Stimulated activated CD4-positive, alpha-beta T cell treated with anti-CD3 and anti-CD28 coated beads, Interleukin-4, amount 100 ng/mL, for 1 hour (primary cell): ENCODE measurements around the gene KNCN.

Experiments used
- DNase-seq: peaks from one replicate; pipeline ENCODE4 v3.0.0-alpha.2; 2020

KNCN gene

GRCh38 chr1:46523496-46524353, 27.7 kb downstream of the KNCN start:
- DNase-seq = no peak

GRCh38 chr1:46522969-46523320, 28.5 kb downstream of the KNCN start:
- DNase-seq = no peak

DNA sequence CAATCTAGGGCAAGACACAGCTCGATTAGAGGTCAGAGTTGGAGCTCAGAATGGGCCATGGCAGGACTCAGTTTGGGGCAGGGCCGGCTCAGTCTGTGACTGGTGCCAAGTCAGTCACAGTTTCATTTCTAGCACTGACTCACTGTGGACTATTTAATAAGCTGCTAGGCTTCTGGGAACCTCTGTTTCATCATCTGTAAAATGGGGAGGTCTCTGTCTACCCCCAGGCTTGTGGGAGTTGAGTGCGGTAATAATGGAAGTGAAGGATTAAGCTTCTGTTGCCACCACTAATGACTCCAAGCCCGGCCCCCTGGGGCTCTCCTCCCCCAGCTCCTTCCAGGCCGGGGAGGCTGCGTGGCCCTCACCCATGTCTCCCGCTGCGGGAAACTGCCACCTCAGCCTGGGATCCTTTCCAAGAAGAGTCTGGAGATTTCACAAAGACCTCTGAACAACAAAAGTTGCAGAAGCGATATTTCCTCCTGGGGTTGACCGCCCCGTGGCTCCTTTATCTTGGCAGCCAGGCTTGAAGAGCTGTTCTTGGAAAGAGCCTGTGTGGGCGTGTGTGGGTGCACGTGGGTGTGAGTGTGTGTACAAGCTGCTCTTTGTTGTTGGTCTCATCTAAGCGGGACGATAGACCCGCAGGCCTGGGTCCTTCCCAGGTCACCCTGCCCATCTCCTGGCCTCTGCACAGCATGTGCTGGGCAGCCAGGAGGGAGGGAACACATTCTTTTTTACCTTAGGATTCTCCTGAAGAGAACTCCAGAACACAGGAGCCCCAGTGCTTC, 29.1 kb downstream of the KNCN start:
- no peak for DNase-seq

DNA sequence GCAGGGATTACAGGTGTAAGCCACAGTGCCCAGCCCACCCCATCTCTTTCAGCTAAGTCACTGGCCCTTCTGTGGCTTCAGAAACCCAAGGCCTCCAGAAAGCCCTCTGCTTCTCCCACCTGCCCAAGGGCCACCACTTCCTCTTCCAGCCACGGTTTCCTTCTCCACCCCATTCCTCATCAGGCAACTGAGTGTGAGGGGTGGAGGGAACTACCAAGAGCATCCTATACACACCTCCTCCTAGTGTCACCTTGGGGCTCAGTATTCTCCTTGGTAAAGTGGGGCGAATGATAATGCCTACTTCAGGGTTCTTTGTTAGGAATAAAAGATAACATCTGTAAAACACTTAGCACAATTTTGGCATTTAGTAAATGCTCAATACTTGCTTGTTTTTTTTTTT, 30.0 kb downstream of the KNCN start:
- no peak for DNase-seq

GRCh38 chr1:46520063-46520911, 31.2 kb downstream of the KNCN start:
- no peak for DNase-seq

DNA sequence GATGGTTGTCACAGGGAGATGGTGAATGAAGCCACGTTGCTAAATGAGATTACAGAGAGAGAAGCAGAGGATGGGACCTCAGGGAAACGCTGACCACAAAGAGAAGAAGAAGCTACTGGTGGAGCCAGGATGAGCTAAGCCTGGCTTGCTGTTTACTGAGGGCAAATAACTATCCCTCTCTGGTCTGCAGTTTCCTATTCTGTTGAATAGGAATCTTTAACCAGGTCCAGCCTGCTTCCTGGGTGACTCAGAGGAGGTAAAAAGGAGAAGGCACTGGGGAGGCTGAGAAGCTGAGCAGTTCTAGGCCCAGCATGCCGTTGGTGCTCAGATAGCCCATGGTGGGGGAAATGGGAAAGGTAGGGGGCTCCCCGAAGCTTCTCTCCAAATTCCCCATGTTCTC, 32.2 kb downstream of the KNCN start:
- no peak for DNase-seq

GRCh38 chr1:46517932-46518498, 33.4 kb downstream of the KNCN start:
- DNase-seq = no peak

DNA sequence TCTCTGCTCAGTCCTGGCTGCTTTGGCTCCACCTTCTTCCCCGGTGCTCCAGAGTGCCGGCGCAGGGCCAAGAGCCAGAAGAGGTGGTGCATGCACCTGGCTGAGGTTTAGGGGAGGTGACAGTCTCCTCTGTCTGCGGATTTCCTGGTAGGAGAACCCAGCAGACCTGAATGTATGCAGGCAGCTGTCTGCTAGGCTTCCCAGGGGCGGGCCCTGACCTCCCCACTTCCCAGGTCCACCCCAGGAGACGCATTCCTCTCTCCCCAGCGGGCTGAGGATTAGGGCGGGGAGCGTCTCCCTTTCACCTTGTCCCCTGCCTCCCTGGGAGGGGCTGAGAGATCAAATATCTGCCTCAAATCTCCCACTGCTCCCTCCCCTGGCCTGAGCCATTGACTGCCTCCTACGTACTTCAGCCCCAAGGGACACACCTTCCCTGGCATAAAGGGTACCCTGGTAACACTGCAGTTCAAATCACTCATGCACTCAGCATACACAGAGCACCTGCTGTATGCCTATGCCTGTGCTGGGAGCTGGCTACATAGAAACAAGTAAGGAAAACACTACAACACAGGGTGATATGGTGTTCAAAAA, 34.3 kb downstream of the KNCN start:
- DNase-seq = no peak

DNA sequence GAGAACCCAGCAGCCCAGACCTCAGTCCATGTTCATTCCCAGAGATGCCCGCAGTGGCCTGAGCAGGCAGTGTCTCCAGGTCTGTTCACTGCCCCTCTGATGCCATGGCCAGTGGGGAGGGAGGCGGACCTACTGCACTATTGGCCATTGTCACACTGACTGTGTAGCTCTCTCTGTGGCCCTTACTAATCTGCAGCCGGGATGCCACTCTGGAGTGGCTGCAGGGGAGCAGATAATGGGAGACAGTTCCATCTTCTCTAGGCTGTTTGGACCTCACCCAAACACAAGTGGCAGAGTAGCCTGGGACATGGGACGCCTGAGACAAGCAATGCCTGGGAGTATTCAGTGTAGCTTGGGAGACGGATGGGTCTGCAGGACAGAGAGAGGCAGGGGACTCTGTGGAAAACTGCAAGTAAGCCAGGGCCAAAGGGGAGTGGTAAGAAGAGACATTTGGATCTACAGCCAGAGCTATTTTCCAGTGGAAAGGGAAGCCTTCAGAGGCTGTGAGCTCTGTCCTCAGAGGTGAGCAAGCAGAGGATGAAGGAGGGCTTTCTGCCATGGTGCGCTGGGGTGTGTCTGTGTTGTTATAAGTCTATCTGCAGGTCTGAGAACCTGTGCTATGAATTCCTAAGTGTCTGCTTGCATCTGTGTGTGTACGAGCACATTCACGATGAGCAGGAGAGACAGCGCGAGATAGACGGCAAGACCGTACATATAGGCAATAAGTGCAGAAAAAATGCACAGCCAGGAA, 35.1 kb downstream of the KNCN start:
- no peak for DNase-seq

DNA sequence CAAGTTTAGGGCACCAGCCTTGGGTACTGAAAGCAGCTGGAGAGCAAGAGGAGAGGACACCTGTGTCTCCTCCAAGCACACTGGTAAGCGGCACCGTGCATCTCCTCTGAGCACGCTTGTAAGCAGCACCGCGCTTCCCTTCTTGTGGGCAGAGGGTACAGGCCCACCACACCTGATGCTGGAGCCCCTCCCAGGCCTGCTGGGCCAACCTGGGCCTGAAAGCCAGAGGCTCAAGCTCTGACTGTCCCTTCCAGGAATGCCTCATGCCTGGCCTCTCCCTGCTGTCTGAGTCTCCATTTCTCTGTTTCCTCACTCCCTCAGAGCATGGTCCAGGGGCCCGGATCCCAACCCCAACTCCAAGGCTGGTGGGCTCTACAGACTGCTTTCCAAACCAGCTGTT, 35.9 kb downstream of the KNCN start:
- no peak for DNase-seq

GRCh38 chr1:46513536-46513935, 37.9 kb downstream of the KNCN start:
- DNase-seq = no peak

- no peak for DNase-seq
Measured at GRCh38 chr1:46512792-46513190, 38.7 kb downstream of the KNCN start.

GRCh38 chr1:46512135-46512791, 39.2 kb downstream of the KNCN start:
- no peak for DNase-seq

GRCh38 chr1:46510998-46511365, 40.5 kb downstream of the KNCN start:
- no peak for DNase-seq

DNA sequence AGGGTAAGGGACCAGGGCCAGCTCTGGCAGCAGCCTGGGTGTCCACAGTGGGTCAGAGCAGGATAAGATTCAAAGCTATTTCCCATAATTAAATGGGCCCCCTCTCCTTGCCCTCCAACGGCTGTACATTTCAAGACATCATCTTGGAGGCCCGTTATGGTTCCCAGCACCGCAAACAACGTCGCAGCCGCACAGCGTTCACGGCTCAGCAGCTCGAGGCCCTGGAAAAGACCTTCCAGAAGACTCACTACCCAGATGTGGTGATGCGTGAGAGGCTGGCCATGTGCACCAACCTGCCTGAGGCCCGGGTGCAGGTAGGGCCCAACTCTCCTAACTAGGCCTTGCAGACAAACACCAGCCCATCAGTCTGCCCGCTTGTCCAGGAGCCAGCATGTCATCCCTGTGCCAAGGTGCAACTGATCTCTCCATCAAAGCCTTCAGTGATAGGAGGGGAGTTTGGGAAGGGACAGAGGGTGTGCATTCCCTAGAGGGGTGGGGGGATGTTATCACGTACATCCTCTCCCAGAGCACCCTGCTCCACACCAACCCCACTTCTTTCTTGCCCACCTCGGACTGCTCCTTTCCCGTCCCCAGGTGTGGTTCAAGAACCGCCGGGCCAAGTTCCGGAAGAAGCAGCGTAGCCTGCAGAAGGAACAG, 41.0 kb downstream of the KNCN start:
- no peak for DNase-seq

- no peak for DNase-seq
Measured at GRCh38 chr1:46508757-46509156, 42.7 kb downstream of the KNCN start.

DNA sequence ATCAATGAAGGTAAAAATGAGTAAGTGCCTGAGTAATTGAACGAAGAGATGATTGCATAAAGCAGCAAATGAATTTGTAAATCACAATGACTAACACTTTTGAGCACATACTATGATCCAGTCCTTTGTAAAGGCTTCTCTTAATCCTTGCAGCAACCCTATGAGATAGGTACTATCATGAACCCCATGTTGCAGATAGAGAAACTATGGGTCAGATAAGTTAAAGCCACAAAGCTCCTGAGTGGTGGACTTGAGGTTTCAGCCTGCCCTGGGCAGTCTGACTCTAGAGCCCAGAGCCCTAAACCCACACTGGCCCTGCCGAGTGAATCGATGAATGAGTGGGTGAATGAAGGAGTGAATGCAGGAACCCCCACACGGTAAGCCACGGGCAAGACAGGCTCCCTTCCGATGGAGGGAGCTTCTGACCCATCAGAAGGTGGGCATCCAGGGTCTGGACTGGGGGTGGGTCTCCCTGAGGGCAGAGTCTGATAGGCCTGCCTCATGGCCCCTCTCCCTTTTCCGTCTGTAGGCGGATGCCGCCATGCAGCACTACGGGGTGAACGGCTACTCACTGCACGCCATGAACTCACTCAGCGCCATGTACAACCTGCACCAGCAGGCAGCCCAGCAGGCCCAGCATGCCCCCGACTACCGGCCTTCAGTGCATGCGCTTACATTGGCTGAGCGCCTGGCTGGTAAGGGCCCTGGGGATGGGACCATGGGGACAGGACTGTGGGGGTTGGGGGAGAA, 44.8 kb downstream of the KNCN start:
- no peak for DNase-seq

DNA sequence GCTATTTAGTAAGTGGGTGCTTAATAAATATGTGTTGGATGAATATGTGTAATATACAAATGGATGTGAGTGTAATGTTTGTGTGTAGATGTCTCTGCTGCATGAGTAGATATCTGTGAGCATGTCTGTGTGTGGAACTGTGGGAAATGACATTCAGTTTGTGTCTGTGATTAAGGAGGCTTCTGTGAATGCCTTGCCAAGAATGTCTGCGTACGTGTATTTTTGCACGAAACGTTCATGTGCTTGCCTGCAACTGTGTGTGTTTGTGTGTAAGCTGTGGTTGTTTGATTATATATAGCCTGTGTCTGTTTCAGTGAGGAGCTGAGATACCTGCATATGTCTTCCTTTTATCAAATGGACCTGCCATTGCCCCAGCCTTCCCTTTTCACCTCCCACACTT, 48.0 kb downstream of the KNCN start:
- no peak for DNase-seq

GRCh38 chr1:46501528-46501927, 49.9 kb downstream of the KNCN start:
- DNase-seq = no peak

GRCh38 chr1:46497665-46498064, 53.8 kb downstream of the KNCN start:
- no peak for DNase-seq
